ENCODE results near the gene SLC26A2. TPM values are rescaled to one million over a fixed set of nuclear protein-coding genes. Genes with fewer than 3 reads are reported as not detected.
A peak's percentile ranks its signal among the peaks of the same experiment; 100 is the strongest.

The SLC26A2 gene
- total and polyA plus RNA-seq, 2 of the 8 experiments (the other 6 are each of a cell fraction or from before 2014, with no cell fraction given), result 3.7 to 11.4 TPM

GRCh38 chr5:150000990-150001659, 40.6 kb downstream of the SLC26A2 start:
- DNase-seq (ENCODE audit: low read depth in 1 of 2, low spot score in 2 of 2) (no peak), FAIRE-seq (no peak)
- no peak overlapping the region for H2BK15ac ChIP-seq (ENCODE audit: low read length)
- peaks cover 0 to 4% (median 2%) of the 10 kb centered on the region in 4 experiments; a peak in 4 of 7 replicates for H3K4me1 ChIP-seq (replicated peaks in 1 of 4; ENCODE audit: control insufficient read depth in 3 of 4, insufficient read depth in 4 of 4, low read length in 3 of 4)
- no peak overlapping the region for H4K5ac ChIP-seq (ENCODE audit: insufficient read length, low read depth, low read length)
- H2AFZ ChIP-seq (ENCODE audit: low read length), result peak overlapping the region; percentile 18; the same call in 1 of the 2 replicates
- no peak overlapping the region for H2BK12ac ChIP-seq (ENCODE audit: low read depth, low read length)
- 7% methylated on average over 31 of the region's 44 CpGs; no CpG with 5 or more reads in 1 of the 2 experiments for WGBS, 2 experiments (ENCODE audit: extremely low coverage in 1 of 2, insufficient coverage in 1 of 2, insufficient read length in 1 of 2, insufficient replicate concordance in 2 of 2, low coverage in 1 of 2, low lambda C conversion rate in 2 of 2, missing lambda C conversion rate in 1 of 2)
- H3K79me1 ChIP-seq (ENCODE audit: low read depth, low read length), result peaks cover 5% of the 10 kb centered on the region; the same call in 1 of the 2 replicates
- no peaks in the 10 kb centered on the region for H3K27me3 ChIP-seq (replicated peaks in 1 of 4; ENCODE audit: control insufficient read depth in 3 of 4, extremely low read depth in 1 of 4, insufficient read depth in 3 of 4, low read length in 3 of 4)
- peak overlapping the region; percentile 92 to 94 for H3K4me2 ChIP-seq (ENCODE audit: insufficient read depth in 1 of 2, low read depth in 2 of 2, low read length in 2 of 2)
- peaks cover 0 to 10% (median 2%) of the 10 kb centered on the region in 4 experiments; a peak in 4 of 8 replicates for H3K36me3 ChIP-seq (ENCODE audit: control insufficient read depth in 2 of 4, insufficient read depth in 4 of 4, low read length in 3 of 4)
- H4K91ac ChIP-seq (replicated peaks; ENCODE audit: insufficient read length, low read length), result no peak overlapping the region
- H3K18ac ChIP-seq (ENCODE audit: extremely low read depth, low read length), result 0 out of 2 replicates have a peak overlapping the region, but pooled peaks have one; percentile 73
- H2AK5ac ChIP-seq (ENCODE audit: low read depth, low read length), result no peak overlapping the region
- no peak overlapping the region for H3K23ac ChIP-seq (ENCODE audit: insufficient read length)
- POLR2A ChIA-PET (ENCODE audit: partially characterized antibody), result interaction anchor here (0.7 to 1.8 kb wide), 4 partner anchors 9 to 42 kb away, joined by 3 to 8 read pairs (median 4); no protein-coding TSS in a partner anchor
- H2BK120ac ChIP-seq (replicated peaks; ENCODE audit: low read depth, low read length), result no peak overlapping the region
- peak overlapping the region; percentile 59 to 91 (median 88) for H3K9ac ChIP-seq (replicated peaks in 1 of 4; ENCODE audit: extremely low read depth in 1 of 4, low read depth in 3 of 4, low read length in 3 of 4)
- peak overlapping the region; percentile 97; the same call in 1 of the 2 replicates for H4K8ac ChIP-seq (ENCODE audit: extremely low read depth, insufficient read depth, low read length)
- CTCF ChIA-PET (ENCODE audit: partially characterized antibody), result interaction anchor here (0.9 to 4.7 kb wide), 5 partner anchors 10 to 163 kb away, joined by 3 to 20 read pairs (median 4); no protein-coding TSS in a partner anchor
- peaks cover 5 to 40% of the 10 kb centered on the region in 2 experiments for H3K79me2 ChIP-seq (ENCODE audit: control insufficient read depth in 1 of 2, insufficient read depth in 2 of 2, low read length in 2 of 2)
- peak overlapping the region; percentile 54 to 92 (median 89) for H3K4me3 ChIP-seq (ENCODE audit: extremely low read depth in 1 of 4, insufficient read depth in 2 of 4, low read depth in 3 of 4, low read length in 4 of 4)
- H3K27ac ChIP-seq (ENCODE audit: low read depth, low read length), result peak overlapping the region; percentile 95
- no peak overlapping the region for H3K56ac ChIP-seq (replicated peaks; ENCODE audit: insufficient read length, low read depth, low read length)
- H3K23me2 ChIP-seq (ENCODE audit: low read depth, low read length), result peaks cover 14% of the 10 kb centered on the region
- H3K9me3 ChIP-seq (ENCODE audit: insufficient read depth in 2 of 2, low read depth in 1 of 2, low read length in 1 of 2), result no peaks in the 10 kb centered on the region
- peaks cover 3 to 18% of the 10 kb centered on the region in 2 experiments for H4K20me1 ChIP-seq (replicated peaks in 1 of 2; ENCODE audit: control insufficient read depth in 1 of 2, insufficient read depth in 2 of 2, low read length in 2 of 2)
- no peak overlapping the region for H2BK5ac ChIP-seq (ENCODE audit: low read depth, low read length)
- H3K14ac ChIP-seq (ENCODE audit: insufficient read length), result no peak overlapping the region
- no peak overlapping the region for H2BK20ac ChIP-seq (ENCODE audit: low read length)
- no peak overlapping the region for H3K4ac ChIP-seq (replicated peaks; ENCODE audit: insufficient read length, low read depth, low read length)
- TF ChIP-seq KDM1A (IDR thresholded peaks at IDR 0.05; ENCODE audit: borderline replicate concordance, low read length) (peak; percentile 41; the same call in 1 of the 2 replicates), GABPA (IDR thresholded peaks at IDR 0.05; ENCODE audit: borderline replicate concordance, insufficient read depth, low read length) (no peak), SUZ12 (IDR thresholded peaks at IDR 0.05; ENCODE audit: low read length) (no peak), CREB1 (IDR thresholded peaks at IDR 0.05) (no peak), SP2 (IDR thresholded peaks at IDR 0.05; ENCODE audit: low read length) (no peak), BACH1 (IDR thresholded peaks at IDR 0.05; ENCODE audit: low read length) (no peak), E2F6 (IDR thresholded peaks at IDR 0.05) (no peak), ZNF274 (IDR thresholded peaks at IDR 0.05; ENCODE audit: borderline replicate concordance, extremely low read depth, low read length) (no peak), SP4 (IDR thresholded peaks at IDR 0.05; ENCODE audit: low read length) (no peak), CHD1 (IDR thresholded peaks at IDR 0.05; ENCODE audit: low read depth, low read length) (no peak), SIX5 (IDR thresholded peaks at IDR 0.05; ENCODE audit: low read depth, low read length) (no peak), TBP (IDR thresholded peaks at IDR 0.05; ENCODE audit: low read depth, low read length) (no peak), POU5F1 (IDR thresholded peaks at IDR 0.05; ENCODE audit: low read depth, low read length) (no peak)
